IPS DF 6.9 (cell line): ENCODE measurements around the gene ANXA5.

ENCODE experiments used
- DNase-seq: peaks from one replicate; pipeline ENCODE4 v3.0.0-alpha.2; 2013; ENCODE audit warnings: low read depth, low spot score
- H3K27ac ChIP-seq: one replicate; pipeline ENCODE4 v1.5.1; 2013; ENCODE audit warnings: low read length, control low read depth
- H3K27me3 ChIP-seq: 2 replicates; pipeline ENCODE4 v1.6.1; 2013; ENCODE audit warnings: mild to moderate bottlenecking, low read length; ENCODE audit not compliant: control insufficient read depth, insufficient read depth
- H3K36me3 ChIP-seq: 2 replicates; pipeline ENCODE4 v1.6.1; 2013; ENCODE audit warnings: low read length; ENCODE audit not compliant: control insufficient read depth, insufficient read depth
- H3K4me1 ChIP-seq: 2 replicates; pipeline ENCODE4 v1.6.1; 2013; ENCODE audit warnings: low read length; ENCODE audit not compliant: control insufficient read depth, insufficient read depth
- H3K4me3 ChIP-seq: 2 replicates; pipeline ENCODE4 v1.5.1; 2013; ENCODE audit warnings: mild to moderate bottlenecking, low read length
- H3K9me3 ChIP-seq: 2 replicates; pipeline ENCODE4 v1.6.1; 2013; ENCODE audit warnings: low read length, inconsistent platforms; ENCODE audit not compliant: control insufficient read depth, insufficient read depth
- WGBS: extraction: QIAGEN DNeasy Blood & Tissue Kit; methylation state at CpG from one replicate; pipeline ENCODE4 v1.1.7; 2013; ENCODE audit warnings: mixed read lengths, missing lambda C conversion rate; ENCODE audit not compliant: insufficient read length, insufficient coverage; 5-methylcytosine and 5-hydroxymethylcytosine counted together

The ANXA5 gene

DNA sequence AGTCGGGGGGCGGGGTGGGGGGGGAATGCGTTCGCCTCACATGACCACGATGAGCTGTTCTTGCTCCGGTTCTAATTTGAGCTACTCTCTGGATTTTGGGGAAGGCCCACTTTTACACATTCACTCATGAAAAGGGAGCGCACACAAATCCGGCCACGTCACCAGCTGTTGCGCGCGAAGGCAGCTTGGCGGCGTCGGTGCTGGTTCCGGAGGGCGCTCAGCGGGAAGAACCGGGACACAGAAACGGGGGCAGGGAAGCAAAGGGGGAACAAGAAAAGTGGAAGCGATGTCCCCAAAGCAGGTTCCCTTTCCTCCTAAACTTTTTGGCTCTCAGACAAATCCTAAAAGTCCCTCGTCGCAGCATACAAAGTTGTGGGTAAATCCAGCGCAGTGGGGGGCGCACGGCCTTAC is 605 bp downstream of the ANXA5 start:
- peak overlapping the region; percentile 87 for H3K4me3 ChIP-seq

DNA sequence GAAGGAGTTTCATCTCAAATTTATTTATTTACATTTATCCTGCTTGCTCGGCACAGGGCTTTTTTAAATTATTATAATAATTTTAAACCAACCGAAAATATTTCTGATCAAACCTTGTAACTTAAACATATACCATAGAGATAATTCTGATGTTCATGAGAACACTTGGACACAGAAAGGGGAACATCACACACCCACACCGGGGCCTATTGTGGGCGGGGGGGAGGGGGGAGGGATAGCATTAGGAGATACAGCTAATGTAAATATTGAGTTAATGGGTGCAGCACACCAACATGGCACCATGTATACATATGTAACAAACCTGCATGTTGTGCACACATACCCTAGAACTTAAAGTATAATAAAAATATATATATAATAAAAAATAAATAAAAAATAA is 2.9 kb downstream of the ANXA5 start:
- DNase-seq = no peak
- Histone ChIP-seq H3K27ac (no peak overlapping the region), H3K4me3 (no peak overlapping the region), H3K27me3 (no peaks in the 10 kb centered on the region), H3K4me1 (no peaks in the 10 kb centered on the region; the same call in 1 of the 2 replicates), H3K9me3 (no peaks in the 10 kb centered on the region), H3K36me3 (no peaks in the 10 kb centered on the region)
- WGBS = 100% methylated on average over 2 of the region's 4 CpGs

More for the DNA sequence above, 605 bp downstream of the ANXA5 start:
- H3K27me3 ChIP-seq = no peaks in the 10 kb centered on the region
- WGBS = no CpG with 5 or more reads among the region's 26 CpGs
- no peaks in the 10 kb centered on the region; the same call in 1 of the 2 replicates for H3K4me1 ChIP-seq
- DNase-seq = no peak
- no peaks in the 10 kb centered on the region for H3K36me3 ChIP-seq
- H3K9me3 ChIP-seq = no peaks in the 10 kb centered on the region
- no peak overlapping the region for H3K27ac ChIP-seq

DNA sequence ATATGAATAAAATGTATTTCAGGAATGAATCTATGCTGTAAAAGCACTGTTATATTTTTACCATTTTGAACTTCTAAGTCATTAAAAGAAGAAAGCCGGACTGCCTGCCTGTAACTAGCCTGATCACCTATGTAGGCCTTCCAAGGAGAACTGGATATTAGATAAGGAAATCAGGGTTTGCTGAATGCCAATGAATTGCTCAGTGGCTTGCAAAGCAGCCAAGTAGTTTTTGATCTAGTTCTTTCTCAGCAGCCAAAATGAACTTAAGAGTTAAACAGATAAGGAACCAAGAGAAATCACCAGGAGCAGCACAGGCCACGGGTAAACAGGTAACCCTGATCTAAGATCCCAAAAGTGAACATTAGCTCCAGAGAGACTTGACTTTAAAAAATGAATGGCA is 3.3 kb downstream of the ANXA5 start:
- no CpG with 5 or more reads among the region's 2 CpGs for WGBS

GRCh38 chr4:121692261-121692660 is 4.5 kb downstream of the ANXA5 start:
- H3K36me3 ChIP-seq = no peaks in the 10 kb centered on the region; the same call in 1 of the 2 replicates
- H3K4me3 ChIP-seq = no peak overlapping the region
- no peak overlapping the region for H3K27ac ChIP-seq
- DNase-seq = no peak
- H3K27me3 ChIP-seq = no peaks in the 10 kb centered on the region
- H3K9me3 ChIP-seq = no peaks in the 10 kb centered on the region
- no peaks in the 10 kb centered on the region for H3K4me1 ChIP-seq

More for the DNA sequence above, 3.3 kb downstream of the ANXA5 start:
- Histone ChIP-seq H3K4me3 (no peak overlapping the region), H3K9me3 (no peaks in the 10 kb centered on the region), H3K27me3 (no peaks in the 10 kb centered on the region), H3K36me3 (no peaks in the 10 kb centered on the region), H3K4me1 (no peaks in the 10 kb centered on the region; the same call in 1 of the 2 replicates), H3K27ac (no peak overlapping the region)
- no peak for DNase-seq

GRCh38 chr4:121690001-121690400 is 6.8 kb downstream of the ANXA5 start:
- WGBS = no CpG with 5 or more reads among the region's 2 CpGs
- no peak for DNase-seq
- H3K36me3 ChIP-seq = no peaks in the 10 kb centered on the region; the same call in 1 of the 2 replicates
- no peaks in the 10 kb centered on the region for H3K27me3 ChIP-seq
- H3K4me1 ChIP-seq = no peaks in the 10 kb centered on the region
- no peak overlapping the region for H3K27ac ChIP-seq
- no peak overlapping the region for H3K4me3 ChIP-seq
- no peaks in the 10 kb centered on the region for H3K9me3 ChIP-seq

DNA sequence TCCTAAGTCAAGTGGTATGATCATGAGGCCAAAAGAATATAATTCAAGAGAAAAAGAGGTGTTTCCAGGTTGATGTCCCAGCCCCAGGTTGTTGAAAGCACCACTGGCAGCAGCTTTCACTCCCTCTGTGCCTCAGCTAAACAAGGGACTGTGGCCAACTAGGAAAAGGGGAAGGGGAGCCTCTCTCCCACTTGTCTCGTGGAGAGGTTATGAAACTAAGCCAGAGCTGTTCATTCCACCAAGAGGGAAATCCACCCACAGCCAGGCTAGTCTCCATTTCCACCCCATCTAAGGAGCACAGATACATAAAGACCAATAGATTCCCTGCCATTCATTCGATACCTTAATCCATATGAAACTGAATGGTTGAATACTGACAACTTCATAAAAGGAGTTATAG is 8.1 kb downstream of the ANXA5 start:
- no peaks in the 10 kb centered on the region for H3K4me1 ChIP-seq
- no peak for DNase-seq
- H3K9me3 ChIP-seq = no peaks in the 10 kb centered on the region
- H3K36me3 ChIP-seq = no peaks in the 10 kb centered on the region; the same call in 1 of the 2 replicates
- no CpG with 5 or more reads among the region's 2 CpGs for WGBS
- no peak overlapping the region for H3K27ac ChIP-seq
- H3K27me3 ChIP-seq = no peaks in the 10 kb centered on the region
- H3K4me3 ChIP-seq = no peak overlapping the region

DNA sequence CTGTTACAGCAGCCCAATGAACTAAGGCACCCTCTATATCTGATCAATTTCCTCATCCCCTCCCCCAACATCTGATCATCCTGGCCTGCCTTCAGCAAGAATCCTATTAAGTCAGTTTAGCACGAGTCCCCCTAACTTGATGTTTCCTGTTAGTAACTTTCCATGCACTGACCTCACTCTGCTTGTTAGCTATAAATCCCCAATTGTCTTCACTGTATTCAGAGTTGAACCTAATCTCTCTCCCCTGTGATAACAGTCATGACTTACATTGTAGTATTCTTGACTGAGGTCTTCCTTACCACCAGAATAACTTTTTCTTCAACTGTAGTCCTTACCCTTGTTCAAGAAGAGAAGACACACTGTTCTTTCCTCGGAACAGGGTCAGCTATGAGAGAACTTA is 8.5 kb downstream of the ANXA5 start:
- no peaks in the 10 kb centered on the region for H3K9me3 ChIP-seq
- H3K27me3 ChIP-seq = no peaks in the 10 kb centered on the region
- no peak overlapping the region for H3K4me3 ChIP-seq
- no peaks in the 10 kb centered on the region for H3K4me1 ChIP-seq
- H3K27ac ChIP-seq = no peak overlapping the region
- no peaks in the 10 kb centered on the region; the same call in 1 of the 2 replicates for H3K36me3 ChIP-seq
- no CpG with 5 or more reads among the region's 2 CpGs for WGBS
- DNase-seq = no peak

DNA sequence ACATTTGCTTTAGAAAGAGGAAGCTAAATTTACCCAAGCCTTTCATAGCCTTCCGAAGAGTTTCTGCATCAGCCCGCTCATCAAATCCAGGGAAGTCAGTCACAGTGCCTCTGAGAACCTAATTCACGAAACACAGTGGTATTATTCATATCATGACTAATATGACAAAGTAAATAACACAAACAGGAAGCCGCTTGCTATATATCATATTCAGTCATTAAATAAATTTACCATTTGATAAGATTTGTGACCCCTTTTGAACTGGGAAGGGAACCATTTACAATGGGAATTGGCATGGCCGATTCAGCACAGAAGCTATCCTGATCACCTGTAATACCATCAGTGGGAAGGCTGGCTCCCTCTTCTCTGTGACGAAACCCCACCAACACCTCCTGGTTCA is 10.5 kb downstream of the ANXA5 start:
- no peak overlapping the region for H3K27ac ChIP-seq
- no peak for DNase-seq
- WGBS = no CpG with 5 or more reads among the region's 6 CpGs
- no peaks in the 10 kb centered on the region for H3K27me3 ChIP-seq
- H3K36me3 ChIP-seq = no peaks in the 10 kb centered on the region; the same call in 1 of the 2 replicates
- no peaks in the 10 kb centered on the region for H3K9me3 ChIP-seq
- no peak overlapping the region for H3K4me3 ChIP-seq
- no peaks in the 10 kb centered on the region for H3K4me1 ChIP-seq

DNA sequence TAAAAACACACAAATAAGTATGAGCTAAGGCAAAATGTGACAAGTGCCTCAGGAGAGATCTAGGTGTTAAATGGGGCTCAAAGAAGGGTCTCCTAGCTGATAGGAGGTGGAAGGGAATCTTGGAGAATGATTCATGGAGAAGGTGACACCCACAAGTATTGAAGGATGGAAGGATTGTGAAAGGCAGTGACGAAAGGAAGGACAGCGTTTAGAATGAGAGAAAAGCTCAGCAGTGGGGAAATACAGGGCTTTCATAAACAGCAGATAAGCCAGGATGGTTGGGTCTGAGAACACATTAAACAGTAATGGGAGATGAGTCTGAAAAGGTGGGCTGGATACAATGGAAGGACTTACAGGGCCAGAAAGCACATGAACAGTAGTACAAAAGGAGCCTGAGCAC is 11.5 kb downstream of the ANXA5 start:
- no peak for DNase-seq
- Histone ChIP-seq H3K9me3 (no peaks in the 10 kb centered on the region), H3K4me3 (no peak overlapping the region), H3K36me3 (peaks cover 5% of the 10 kb centered on the region; the same call in 1 of the 2 replicates), H3K27ac (no peak overlapping the region), H3K27me3 (no peaks in the 10 kb centered on the region), H3K4me1 (no peaks in the 10 kb centered on the region)
- no CpG with 5 or more reads among the region's 2 CpGs for WGBS

GRCh38 chr4:121684561-121684960 is 12.2 kb downstream of the ANXA5 start:
- Histone ChIP-seq H3K4me3 (no peak overlapping the region), H3K27me3 (no peaks in the 10 kb centered on the region), H3K9me3 (no peaks in the 10 kb centered on the region), H3K27ac (no peak overlapping the region), H3K36me3 (peaks cover 5% of the 10 kb centered on the region; the same call in 1 of the 2 replicates), H3K4me1 (no peaks in the 10 kb centered on the region)
- WGBS = no CpG with 5 or more reads among the region's 8 CpGs
- DNase-seq = no peak

- H3K9me3 ChIP-seq = no peaks in the 10 kb centered on the region
- no CpG with 5 or more reads among the region's 1 CpG for WGBS
- H3K36me3 ChIP-seq = peaks cover 5% of the 10 kb centered on the region; the same call in 1 of the 2 replicates
Observed at GRCh38 chr4:121684016-121684415, 12.8 kb downstream of the ANXA5 start.

More at GRCh38 chr4:121684016-121684415, 12.8 kb downstream of the ANXA5 start:
- Histone ChIP-seq H3K4me1 (peaks cover 3% of the 10 kb centered on the region; the same call in 1 of the 2 replicates), H3K4me3 (no peak overlapping the region), H3K27ac (no peak overlapping the region), H3K27me3 (no peaks in the 10 kb centered on the region)
- no peak for DNase-seq
